Subcutaneous adipose tissue (tissue), 4 donors: ENCODE results near the gene DHRS3. TPM values are rescaled to one million over a fixed set of nuclear protein-coding genes. Genes with fewer than 3 reads are reported as not detected.

Experiments
- small RNA-seq: library from RNA; depleted of rRNA; stranded (forward); fragments of <200 nt; gene quantifications from one replicate; pipeline ENCODE3, GENCODE V24; 2016
- total RNA-seq, 4 donors: library from RNA; depleted of rRNA; stranded (reverse); fragments of >200 nt; gene quantifications; one replicate each; pipeline ENCODE4 v1.1.0, GENCODE V29; 2016
- TF ChIP-seq, protein P1 (sequence below): fragments of 450-650 bp; IDR thresholded peaks from one replicate; pipeline ENCODE4 v1.5.1; 2016; ENCODE audit warnings: low read depth, mild to moderate bottlenecking, control low read depth, antibody characterized with exemption, moderate library complexity

DHRS3 gene
- total RNA-seq, 4 donors from 2014 or later: 147 to 406 (median 256) TPM

DNA sequence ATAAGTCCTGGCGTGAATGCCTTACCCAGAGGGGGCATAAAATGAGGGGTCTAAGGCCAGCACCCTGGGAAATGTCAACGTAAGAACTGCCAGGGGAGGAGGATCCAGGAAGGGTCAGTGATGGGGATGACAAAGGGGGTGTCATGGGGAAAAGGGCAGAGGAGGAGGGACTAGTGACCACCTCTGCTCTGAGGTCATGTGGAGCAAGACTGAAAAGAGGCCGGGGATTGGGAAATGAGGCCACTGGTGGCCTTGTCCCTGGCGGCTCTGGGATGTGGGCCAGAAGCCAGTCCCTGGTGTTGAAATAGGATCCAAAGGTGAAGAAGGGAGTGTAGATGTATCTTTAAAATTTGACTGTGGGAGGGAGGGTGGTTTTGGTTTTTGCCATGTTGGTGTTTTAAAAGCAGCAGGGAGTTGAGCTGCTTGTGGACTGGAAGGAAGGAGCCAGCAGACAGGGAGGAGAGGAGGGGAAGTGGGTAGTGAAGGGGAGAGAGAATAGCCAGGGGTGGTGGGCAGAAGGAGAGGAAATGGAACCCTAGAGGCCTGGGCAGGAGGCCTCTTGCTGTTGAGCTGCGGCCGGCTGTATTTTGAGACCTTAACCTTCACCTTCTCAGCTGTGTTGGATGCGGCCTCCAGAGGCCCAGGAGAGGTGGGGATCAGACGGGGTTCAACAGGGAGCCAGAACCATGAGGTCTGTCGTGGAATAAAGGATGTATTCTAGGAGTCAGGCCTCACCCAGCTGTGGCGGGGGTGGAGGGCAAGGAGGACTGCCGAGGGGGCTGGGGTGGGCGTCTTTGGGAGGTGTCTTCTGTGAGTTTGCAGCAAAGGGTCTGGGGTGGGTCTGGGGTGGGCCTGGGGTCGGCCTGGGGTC, 92.5 kb downstream of the DHRS3 start:
- TF ChIP-seq, protein P1, sequence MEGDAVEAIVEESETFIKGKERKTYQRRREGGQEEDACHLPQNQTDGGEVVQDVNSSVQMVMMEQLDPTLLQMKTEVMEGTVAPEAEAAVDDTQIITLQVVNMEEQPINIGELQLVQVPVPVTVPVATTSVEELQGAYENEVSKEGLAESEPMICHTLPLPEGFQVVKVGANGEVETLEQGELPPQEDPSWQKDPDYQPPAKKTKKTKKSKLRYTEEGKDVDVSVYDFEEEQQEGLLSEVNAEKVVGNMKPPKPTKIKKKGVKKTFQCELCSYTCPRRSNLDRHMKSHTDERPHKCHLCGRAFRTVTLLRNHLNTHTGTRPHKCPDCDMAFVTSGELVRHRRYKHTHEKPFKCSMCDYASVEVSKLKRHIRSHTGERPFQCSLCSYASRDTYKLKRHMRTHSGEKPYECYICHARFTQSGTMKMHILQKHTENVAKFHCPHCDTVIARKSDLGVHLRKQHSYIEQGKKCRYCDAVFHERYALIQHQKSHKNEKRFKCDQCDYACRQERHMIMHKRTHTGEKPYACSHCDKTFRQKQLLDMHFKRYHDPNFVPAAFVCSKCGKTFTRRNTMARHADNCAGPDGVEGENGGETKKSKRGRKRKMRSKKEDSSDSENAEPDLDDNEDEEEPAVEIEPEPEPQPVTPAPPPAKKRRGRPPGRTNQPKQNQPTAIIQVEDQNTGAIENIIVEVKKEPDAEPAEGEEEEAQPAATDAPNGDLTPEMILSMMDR: no peak

DNA sequence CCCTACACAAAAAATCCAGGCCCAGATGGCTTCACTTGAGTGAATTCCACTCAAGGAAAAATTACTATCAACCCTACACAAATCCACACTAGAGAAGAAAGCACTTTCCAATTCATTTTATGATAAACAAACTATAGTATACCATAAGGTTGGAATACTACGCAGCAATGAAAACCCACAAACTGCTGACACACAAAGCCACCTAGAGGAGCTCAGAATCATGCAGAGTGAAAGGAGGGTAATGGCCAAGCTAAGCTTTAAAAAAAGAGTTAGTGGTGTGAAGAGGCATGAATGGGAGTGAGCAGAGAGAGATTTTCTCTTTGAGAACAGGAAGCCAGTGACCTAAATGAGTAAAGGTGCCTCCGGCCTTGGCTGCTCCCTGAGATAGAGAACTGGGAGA, 93.7 kb downstream of the DHRS3 start:
- TF ChIP-seq, protein P1: no peak

DNA sequence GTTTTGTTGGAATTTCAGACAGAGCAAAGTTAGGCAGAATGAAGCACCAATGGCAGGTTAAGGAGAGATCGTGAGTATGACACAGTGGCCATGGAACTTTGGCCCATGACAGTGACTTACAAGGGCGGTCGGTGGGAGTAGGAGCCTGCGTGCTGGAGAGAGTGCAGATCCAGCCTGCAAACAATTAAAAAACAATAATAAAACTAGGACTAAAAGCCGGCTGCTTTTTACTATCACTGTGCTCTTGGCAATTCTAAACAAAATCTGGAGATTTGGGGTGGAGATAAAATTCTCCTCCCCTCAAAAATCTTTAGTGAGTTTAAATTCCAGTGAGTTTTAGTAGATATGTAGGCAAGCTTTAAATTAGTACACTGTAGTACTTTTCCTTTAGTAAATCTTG, 96.9 kb downstream of the DHRS3 start:
- TF ChIP-seq, protein P1: no peak

DNA sequence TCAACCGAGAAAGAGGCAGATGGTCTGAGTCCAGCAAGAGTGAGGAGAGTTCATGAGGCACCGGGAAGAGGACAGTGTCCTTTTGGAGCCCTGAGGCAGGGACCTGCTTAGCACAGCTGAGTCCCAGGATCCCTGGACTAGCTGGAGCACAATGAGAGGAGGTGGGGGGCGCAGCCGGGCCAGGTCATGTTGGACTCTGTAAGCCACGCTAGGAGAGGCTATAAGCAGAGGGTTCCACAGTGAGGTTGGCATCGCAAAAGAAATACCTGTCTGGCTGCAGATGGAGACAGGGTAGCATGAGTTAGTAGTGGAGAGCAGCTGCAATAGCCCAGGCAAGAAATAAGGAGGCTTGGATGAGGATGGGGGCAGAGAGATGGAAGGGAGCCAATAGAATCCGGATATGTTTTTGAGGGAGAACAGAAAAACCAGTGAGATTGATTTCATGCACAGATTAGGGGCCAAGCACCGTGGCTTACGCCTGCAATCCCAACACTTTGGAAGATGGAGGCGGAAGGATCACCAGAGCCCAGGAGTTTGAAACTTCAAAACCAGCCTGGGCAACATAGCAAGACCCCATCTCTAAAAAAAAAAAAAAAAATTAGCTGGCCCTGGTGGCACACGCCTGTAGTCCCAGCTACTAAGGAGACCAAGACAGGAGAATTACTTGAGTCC, 98.2 kb downstream of the DHRS3 start:
- TF ChIP-seq, protein P1: no peak

DNA sequence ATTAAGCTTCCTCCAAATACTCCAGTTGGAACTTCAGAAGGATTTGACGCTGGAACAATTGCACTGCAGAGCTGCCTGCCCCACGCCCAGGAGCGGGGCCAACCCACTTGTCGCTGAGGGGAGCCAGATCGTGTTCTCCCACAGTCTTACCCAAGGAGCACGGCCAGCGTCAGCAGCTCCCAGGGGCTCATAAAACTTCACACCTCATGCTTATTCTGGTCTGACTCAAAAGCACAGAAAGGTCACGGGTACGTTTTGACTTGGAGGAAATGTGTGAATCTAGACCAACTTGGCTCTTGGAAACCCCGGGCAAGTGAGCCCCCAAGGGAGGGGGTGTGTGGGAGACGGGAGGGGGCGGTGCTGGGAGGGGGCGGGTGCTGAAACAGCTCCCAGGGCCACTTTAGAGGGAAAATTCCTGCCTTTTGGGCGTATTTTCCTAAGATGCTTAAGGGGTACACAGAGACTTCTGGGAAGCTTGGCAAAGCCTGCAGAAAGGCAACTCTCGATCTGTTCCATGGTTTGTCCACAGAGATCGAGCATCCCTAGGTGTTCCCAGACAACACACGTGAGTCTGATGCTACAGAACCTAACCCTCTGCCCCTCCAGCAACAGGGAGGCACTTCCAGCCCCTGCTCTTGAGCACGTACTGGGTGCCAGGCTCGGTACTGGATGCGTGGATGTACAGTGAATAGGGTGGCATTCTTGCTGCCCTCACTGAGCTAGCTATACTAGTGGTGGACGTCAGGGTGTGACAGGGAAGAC, 98.9 kb downstream of the DHRS3 start:
- TF ChIP-seq, protein P1: no peak

Small RNA genes lying within 50 kb of the gene (small RNA-seq; reads per million reads assigned to genes)
- not detected for gene MIR6730
- gene RNU6ATAC18P: not detected

Other genes with a start within 250 kb of the DHRS3 start
- not detected for gene AADACL4, start 25.9 kb upstream of the DHRS3 start, total RNA-seq
- under 1 TPM in 2 of 4 donors, not detected in 2; 0.16 to 0.19 TPM for gene AADACL3, start 97.9 kb upstream of the DHRS3 start, total RNA-seq
- gene CFAP107, start 128.0 kb upstream of the DHRS3 start, total RNA-seq: not detected
- not detected for gene PRAMEF12, start 155.5 kb upstream of the DHRS3 start, total RNA-seq
- not detected for gene PRAMEF1, start 173.2 kb upstream of the DHRS3 start, total RNA-seq
- gene PRAMEF11, start 213.2 kb upstream of the DHRS3 start, total RNA-seq: not detected
- gene HNRNPCL1, start 230.5 kb upstream of the DHRS3 start, total RNA-seq: not detected
- not detected for gene PRAMEF2, start 238.9 kb upstream of the DHRS3 start, total RNA-seq